GM15510 (cell line): Measurements from ENCODE around the gene SMARCAL1.

ENCODE experiments used
- POLR2A ChIP-seq: IDR thresholded peaks from 3 replicates; pipeline ENCODE4 v1.6.1; 2011; ENCODE audit warnings: borderline replicate concordance; ENCODE audit not compliant: insufficient read length; ENCODE audit errors: extremely low read depth

SMARCAL1 gene

GRCh38 chr2:216412022-216412999, at the start of gene SMARCAL1:
SMARCAL1 (plus strand) TSS chr2:216412484; CDS start chr2:216414705, 2,221 bp downstream.
- TF ChIP-seq POLR2A, result peak; percentile 67

GRCh38 chr2:216362730-216363129, 49.6 kb upstream of the SMARCAL1 start:
- TF ChIP-seq POLR2A, result no peak

DNA sequence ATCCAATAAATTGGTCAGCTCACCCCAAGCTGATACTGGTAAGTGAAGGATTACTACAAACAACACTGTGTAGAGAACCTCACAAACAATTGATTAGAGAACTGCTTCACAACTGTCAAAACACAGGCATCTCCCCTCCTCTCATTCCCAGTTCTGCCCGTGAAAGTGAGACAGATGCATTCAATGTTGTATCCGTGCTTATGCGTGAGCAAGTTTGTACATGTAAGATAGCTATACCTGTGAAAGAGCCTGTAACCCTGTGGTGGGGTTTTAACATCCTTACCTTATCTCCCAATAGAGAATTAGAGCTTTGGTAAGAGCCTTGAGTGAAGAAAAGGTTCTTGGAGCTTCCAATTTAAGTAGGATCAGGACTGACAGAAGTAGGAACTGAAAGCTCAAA, 49.1 kb upstream of the SMARCAL1 start:
- no peak for TF ChIP-seq POLR2A

DNA sequence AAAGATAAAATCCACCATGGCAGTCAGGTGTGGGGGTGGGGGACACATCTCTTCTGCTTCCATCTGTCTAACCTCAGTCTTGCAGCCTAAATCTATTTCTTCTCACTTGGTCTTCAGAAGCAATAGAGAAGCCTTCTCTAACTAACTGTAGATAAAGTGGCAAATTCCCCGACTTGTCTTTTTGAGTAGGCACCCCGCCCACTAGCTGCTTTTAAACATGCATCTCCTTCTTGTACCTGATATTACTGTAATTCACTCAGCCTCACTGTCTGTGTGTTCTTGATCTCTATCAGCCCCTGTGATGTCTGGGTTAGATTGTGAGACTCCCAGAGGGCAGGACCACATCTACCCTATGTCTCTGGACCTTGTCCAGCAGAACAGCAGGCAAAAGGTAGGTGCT, 46.8 kb upstream of the SMARCAL1 start:
- TF ChIP-seq POLR2A, result no peak

GRCh38 chr2:216366777-216367471, 45.4 kb upstream of the SMARCAL1 start:
- no peak for TF ChIP-seq POLR2A

- no peak for TF ChIP-seq POLR2A
Measured at GRCh38 chr2:216369821-216370220, 42.5 kb upstream of the SMARCAL1 start.

GRCh38 chr2:216370961-216371712, 41.1 kb upstream of the SMARCAL1 start:
- no peak for TF ChIP-seq POLR2A

DNA sequence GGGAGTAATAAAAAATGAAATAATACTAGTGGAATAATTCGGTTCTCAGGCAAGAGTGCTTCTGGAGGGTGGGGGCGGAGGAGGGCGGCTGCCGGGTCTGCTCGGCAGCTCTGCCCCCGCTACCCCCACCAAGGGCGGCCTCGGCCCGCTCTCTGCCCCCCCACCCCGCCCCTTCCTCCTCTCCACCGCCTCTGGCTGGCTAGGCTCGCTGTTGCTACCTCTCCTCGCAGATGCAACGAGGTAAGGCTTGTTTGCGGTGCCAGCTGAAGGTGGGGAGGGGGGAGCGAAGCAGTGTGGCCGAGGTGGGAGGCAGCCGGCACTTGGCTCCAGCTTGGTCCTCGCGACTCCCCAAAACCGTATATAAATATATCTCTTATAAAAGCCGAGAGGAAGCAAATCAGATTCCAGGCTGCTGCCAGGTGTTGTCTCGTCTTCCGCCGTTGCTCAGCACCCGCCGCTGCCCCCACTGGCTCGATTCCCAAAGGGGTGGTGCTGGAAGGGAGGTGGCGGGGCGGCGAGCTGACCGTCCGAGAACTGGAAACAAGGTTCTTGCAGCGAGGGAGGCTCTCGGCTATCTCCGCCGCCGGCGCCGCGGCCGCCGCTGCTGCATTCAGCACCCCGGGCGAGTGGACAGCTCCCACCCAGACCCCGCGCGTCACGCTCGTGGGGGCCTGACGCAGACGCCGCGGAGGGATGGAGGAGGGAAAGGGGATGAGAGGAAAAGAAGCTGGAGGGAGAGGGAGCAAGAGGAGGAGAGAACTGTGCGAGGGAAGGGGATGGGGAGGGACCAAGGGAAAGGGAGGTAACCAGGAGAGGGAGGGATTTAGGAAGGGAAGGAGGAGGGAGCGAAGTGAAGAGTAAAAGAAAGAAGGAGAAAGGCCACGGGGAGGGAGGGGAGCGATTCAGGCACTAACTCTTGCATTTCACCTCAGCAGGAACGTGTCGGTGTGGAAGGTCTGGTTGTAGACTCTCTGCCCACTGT, 40.3 kb upstream of the SMARCAL1 start, which contains the start of gene MARCHF4:
TSS of gene MARCHF4 (minus strand) at position 763 of the 982 bp plus-strand sequence. CDS start 2,223 bp downstream, outside the sequence.
- no peak for TF ChIP-seq POLR2A

DNA sequence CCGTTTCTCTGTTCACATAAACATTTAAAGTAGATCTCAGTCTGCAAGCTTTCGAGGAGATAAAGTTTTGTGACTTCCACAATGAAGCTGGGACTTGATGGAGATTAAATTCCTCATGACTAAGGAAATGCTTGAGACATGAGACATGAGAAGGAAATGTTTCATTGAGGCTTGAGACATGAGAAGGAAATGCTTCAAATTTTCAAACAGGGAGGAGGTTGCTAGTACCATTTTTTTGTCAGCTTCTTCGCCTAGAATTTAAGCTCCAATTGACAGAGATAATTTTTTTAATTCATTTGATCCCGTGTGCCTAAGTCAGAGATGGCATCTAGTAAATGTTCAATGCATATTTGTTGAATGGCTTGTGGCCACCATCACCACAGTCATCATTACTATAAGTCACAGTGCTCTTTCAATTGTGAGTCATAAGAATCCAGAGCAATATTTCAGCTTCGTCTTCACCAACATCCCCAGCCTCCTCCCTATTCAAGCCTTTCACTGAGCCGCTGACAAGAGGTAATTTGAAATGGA, 39.5 kb upstream of the SMARCAL1 start:
- TF ChIP-seq POLR2A, result no peak

GRCh38 chr2:216373896-216374295, 38.4 kb upstream of the SMARCAL1 start:
- TF ChIP-seq POLR2A, result no peak

- no peak for TF ChIP-seq POLR2A
Measured at GRCh38 chr2:216375286-216375685, 37.0 kb upstream of the SMARCAL1 start.

DNA sequence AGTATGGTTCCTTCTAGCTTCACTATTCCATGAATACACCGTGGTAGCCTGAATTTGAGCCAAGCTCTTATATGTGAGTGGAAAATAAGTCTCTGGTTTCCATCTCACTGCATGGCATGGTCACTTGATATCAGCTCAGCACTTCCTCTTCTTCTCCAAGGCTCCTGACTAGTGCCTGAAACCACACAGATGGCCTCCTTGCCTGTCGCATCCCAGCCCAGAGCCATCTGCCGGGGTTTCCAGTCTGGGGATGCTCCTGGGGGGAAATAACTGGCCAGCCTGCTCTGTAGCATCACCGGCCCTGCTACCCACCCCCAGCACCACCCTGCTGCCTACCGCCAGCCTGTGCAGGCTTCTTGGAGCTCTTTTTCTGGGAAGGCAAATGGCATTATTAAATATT, 32.3 kb upstream of the SMARCAL1 start:
- TF ChIP-seq POLR2A, result no peak

- no peak for TF ChIP-seq POLR2A
Measured at GRCh38 chr2:216385478-216385877, 26.8 kb upstream of the SMARCAL1 start.

- no peak for TF ChIP-seq POLR2A
Measured at GRCh38 chr2:216387262-216387661, 25.0 kb upstream of the SMARCAL1 start.
